Heart left ventricle (tissue), 16 donors: Measurements from ENCODE around the gene PRKCA. TPM values are rescaled to one million over a fixed set of nuclear protein-coding genes. Genes with fewer than 3 reads are reported as not detected.

Experiments
- ATAC-seq, 4 donors: fragments of 200-7000 bp; cut with Tn5 transposase; one replicate each; pipeline ENCODE4 v1.9.1; 2020 to 2022; ENCODE audit warnings: moderate library complexity in 4 of 4, mild to moderate bottlenecking in 3 of 4, moderate number of reproducible peaks in 1 of 4
- DNase-seq, 5 donors: peaks; one replicate each; pipeline ENCODE4 v3.0.0-alpha.2; 2020
- H3K27ac ChIP-seq, 12 donors: fragments of 200-600 bp; sonication (generic) in 4 of 12; one replicate each; pipeline versions ENCODE4 v1.5.0 to v1.8.0; 2016 to 2022; ENCODE audit warnings: mild to moderate bottlenecking in 2 of 12
- H3K27me3 ChIP-seq, 9 donors: fragments of 200-600 bp; sonication (generic) in 2 of 9; one replicate each; pipeline versions ENCODE4 v1.5.1 to v1.8.0; 2016 to 2022; ENCODE audit warnings: mild to moderate bottlenecking in 3 of 9
- H3K36me3 ChIP-seq, 9 donors: fragments of 200-600 bp; sonication (generic) in 2 of 9; one replicate each; pipeline versions ENCODE4 v1.5.0 to v1.8.0; 2018 to 2022; ENCODE audit warnings: mild to moderate bottlenecking in 2 of 9
- H3K4me1 ChIP-seq, 12 donors: fragments of 200-600 bp; sonication (generic) in 4 of 12; one replicate each; pipeline versions ENCODE4 v1.5.0 to v1.8.0; 2016 to 2022; ENCODE audit warnings: mild to moderate bottlenecking in 3 of 12
- H3K4me3 ChIP-seq, 12 donors: fragments of 200-600 bp; sonication (generic) in 4 of 12; one replicate each; pipeline versions ENCODE4 v1.5.0 to v1.8.0; 2017 to 2022; ENCODE audit warnings: mild to moderate bottlenecking in 9 of 12, moderate library complexity in 4 of 12
- H3K9me3 ChIP-seq, 12 donors: fragments of 200-600 bp; sonication (generic) in 4 of 12; one replicate each; pipeline versions ENCODE4 v1.5.0 to v1.8.0; 2016 to 2022; ENCODE audit warnings: mild to moderate bottlenecking in 1 of 12
- POLR2A ChIP-seq, 2 donors: fragments of 450-650 bp; IDR thresholded peaks; one replicate each; pipeline ENCODE4 v1.6.1; 2017; ENCODE audit warnings: antibody characterized with exemption in 2 of 2, mild to moderate bottlenecking in 2 of 2, moderate library complexity in 2 of 2
- WGBS, 4 donors: extraction: QIAGEN DNeasy Blood & Tissue Kit in 2 of 4; methylation state at CpG; one replicate each; pipeline versions ENCODE4 v1.1.5 to v1.1.7; 2013 to 2018; 5-methylcytosine and 5-hydroxymethylcytosine counted together
- intact Hi-C, 10 donors: fragments of 100-400 bp; cut with DNase I; formaldehyde crosslinking; loops; one replicate each; pipeline versions ENCODE4 v1.11.1 to v1.14.2; 2022
- polyA plus RNA-seq, 2 donors: library from polyadenylated mRNA; stranded (reverse); fragments of 200-250 nt; gene quantifications; one replicate each; pipeline ENCODE4 v1.2.3, GENCODE V29; 2013
- total RNA-seq, 9 donors: library from RNA; depleted of rRNA in 2 of 9; stranded (reverse); fragments of >200 nt in 2 of 9; fragmentation: NEBNext Ultra II Directional in 3 of 9; extraction: Animal tissue kit (Norgen Biotek cat#: 25700) in 3 of 9; gene quantifications; one replicate each; pipeline versions ENCODE4 v1.1.0 to v1.2.4, GENCODE V29; 2016 to 2023
- TF ChIP-seq, protein P1 (sequence below), 12 donors: fragments of 200-600 bp; sonication (generic) in 4 of 12; IDR thresholded peaks; one replicate each; pipeline versions ENCODE4 v1.5.0 to v1.8.0; 2018 to 2022; ENCODE audit warnings: antibody characterized with exemption in 12 of 12, mild to moderate bottlenecking in 5 of 12
- donor health status: ischemic (EF 13 %, LVEDD 7.1; RV severe dilation, severe dysfunction).
- donor health status: healthy with polysubstance abuse.
- donor health status: DM: no; HTN: yes; CAD: no.
- donor health status: DM: no; HTN: no; CAD: no.
- donor health status: ischemic (EF 25% LVEDD 6.9; RV normal size, moderate dysfunction).
- donor health status: ischemic (EF 25% LVEDD 5.7; RV mildly dilated, moderate dysfunction).
- donor health status: healthy.
- donor health status: DM: yes; HTN: yes; CAD: no.
- donor health status: ischemic (EF 35%, LVEDD 5.7; RV mildly dilated, moderate dysfunction).
- donor health status: nonischemic (EF 11% LVEDD 7.7; RV severe dilation, severe dysfunction).
- donor health status: DM: yes; HTN: yes; CAD: no.
- donor health status: PGD.
- donor health status: ischemic (EF 29% LVEDD 5.4; RV normal size, mild dysfunction).
- donor health status: nonischemic (EF 23%, LVEDD 6.1; RV moderate dilation, normal function).

PRKCA gene
- total and polyA plus RNA-seq, 11 donors = 3.4 to 26.8 (median 11.4) TPM

DNA sequence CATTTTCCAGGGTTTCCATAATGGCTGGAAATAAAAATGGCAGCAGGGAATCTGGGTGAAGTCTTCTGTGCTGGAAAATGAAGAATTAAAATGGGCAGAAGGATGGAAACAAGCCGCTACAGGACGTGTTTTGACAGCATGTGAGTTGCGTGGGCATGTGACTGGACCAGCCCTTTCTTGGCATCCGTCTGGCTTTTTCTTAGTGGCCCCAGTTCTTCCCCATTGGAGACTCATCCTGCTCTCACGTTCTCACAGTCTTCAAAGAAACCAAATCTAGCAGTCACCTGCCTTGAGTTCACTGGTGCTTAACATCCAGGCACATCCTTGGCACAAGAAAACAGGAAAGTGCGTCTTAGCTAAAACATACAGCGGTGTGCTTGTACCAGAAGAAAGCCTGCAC is 352.4 kb downstream of the PRKCA start:
- Histone ChIP-seq H3K4me1 (no peaks in the 10 kb centered on the region), H3K36me3 (no peaks in the 10 kb centered on the region), H3K27me3 (no peaks in the 10 kb centered on the region), H3K27ac (no peak overlapping the region), H3K4me3 (no peak overlapping the region), H3K9me3 (no peaks in the 10 kb centered on the region)
- WGBS, 4 donors = 79 to 92% (median 90%) methylated on average over 7 of the region's 7 CpGs
- TF ChIP-seq, protein P1, sequence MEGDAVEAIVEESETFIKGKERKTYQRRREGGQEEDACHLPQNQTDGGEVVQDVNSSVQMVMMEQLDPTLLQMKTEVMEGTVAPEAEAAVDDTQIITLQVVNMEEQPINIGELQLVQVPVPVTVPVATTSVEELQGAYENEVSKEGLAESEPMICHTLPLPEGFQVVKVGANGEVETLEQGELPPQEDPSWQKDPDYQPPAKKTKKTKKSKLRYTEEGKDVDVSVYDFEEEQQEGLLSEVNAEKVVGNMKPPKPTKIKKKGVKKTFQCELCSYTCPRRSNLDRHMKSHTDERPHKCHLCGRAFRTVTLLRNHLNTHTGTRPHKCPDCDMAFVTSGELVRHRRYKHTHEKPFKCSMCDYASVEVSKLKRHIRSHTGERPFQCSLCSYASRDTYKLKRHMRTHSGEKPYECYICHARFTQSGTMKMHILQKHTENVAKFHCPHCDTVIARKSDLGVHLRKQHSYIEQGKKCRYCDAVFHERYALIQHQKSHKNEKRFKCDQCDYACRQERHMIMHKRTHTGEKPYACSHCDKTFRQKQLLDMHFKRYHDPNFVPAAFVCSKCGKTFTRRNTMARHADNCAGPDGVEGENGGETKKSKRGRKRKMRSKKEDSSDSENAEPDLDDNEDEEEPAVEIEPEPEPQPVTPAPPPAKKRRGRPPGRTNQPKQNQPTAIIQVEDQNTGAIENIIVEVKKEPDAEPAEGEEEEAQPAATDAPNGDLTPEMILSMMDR (IDR thresholded peaks at IDR 0.05) = no peak
- TF ChIP-seq POLR2A (IDR thresholded peaks at IDR 0.05) = no peak
- ATAC-seq (no peak), DNase-seq (no peak)
- intact Hi-C loops = no loop called here

DNA sequence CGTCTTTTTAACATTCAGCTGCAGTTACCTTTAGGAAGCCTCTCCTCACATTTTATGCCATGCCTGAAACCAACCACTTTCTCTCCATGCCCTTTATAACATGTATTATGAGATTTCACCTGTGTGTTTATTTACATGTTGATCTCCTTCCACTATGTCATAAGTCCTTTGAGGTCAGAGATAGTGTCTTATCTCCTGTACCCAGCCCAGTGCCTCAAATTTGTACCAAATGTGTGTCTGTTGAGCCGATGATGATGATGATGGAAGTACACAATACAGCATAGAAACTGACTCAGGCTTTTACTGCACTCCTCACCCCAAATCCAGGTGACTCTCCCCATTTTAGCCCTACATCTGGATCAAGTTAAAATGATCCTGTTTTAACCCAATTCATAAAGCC is 353.0 kb downstream of the PRKCA start:
- Histone ChIP-seq H3K4me1 (no peaks in the 10 kb centered on the region), H3K4me3 (no peak overlapping the region), H3K27ac (no peak overlapping the region), H3K27me3 (no peaks in the 10 kb centered on the region), H3K9me3 (no peaks in the 10 kb centered on the region), H3K36me3 (no peaks in the 10 kb centered on the region)
- ATAC-seq (no peak), DNase-seq (no peak)
- 83 to 93% (median 86%) methylated on average over 2 of the region's 2 CpGs for WGBS, 4 donors
- TF ChIP-seq, protein P1 (IDR thresholded peaks at IDR 0.05) = no peak
- no peak for TF ChIP-seq POLR2A (IDR thresholded peaks at IDR 0.05)
- intact Hi-C loops = no loop called here

DNA sequence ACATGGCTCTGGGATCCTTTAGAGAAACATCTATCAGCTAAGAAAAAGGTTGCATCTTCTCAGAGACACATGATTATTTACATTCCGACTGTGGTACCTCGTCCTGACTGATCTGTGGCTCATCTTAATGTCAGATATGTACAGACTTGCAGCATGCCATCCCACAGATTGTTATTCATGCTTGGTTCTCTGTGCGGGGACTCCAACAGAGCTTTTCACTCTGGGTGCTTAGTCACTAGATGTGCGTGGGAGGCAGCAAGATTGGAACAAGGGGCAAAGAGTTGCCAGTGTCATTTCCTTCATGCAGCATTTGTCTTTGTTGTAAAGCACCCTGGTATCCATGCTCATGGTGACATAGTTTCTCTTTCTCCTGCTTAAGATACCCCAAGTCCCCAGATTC is 353.4 kb downstream of the PRKCA start:
- H3K4me1 ChIP-seq = no peaks in the 10 kb centered on the region
- DNase-seq (no peak), ATAC-seq (no peak)
- no peaks in the 10 kb centered on the region for H3K36me3 ChIP-seq
- H3K9me3 ChIP-seq = no peaks in the 10 kb centered on the region
- no peak overlapping the region for H3K4me3 ChIP-seq
- no peak for TF ChIP-seq POLR2A (IDR thresholded peaks at IDR 0.05)
- TF ChIP-seq, protein P1 (IDR thresholded peaks at IDR 0.05) = no peak
- WGBS, 4 donors = 79 to 88% (median 85%) methylated on average over 4 of the region's 4 CpGs
- intact Hi-C loops = no loop called here
- H3K27me3 ChIP-seq = no peaks in the 10 kb centered on the region
- no peak overlapping the region for H3K27ac ChIP-seq

DNA sequence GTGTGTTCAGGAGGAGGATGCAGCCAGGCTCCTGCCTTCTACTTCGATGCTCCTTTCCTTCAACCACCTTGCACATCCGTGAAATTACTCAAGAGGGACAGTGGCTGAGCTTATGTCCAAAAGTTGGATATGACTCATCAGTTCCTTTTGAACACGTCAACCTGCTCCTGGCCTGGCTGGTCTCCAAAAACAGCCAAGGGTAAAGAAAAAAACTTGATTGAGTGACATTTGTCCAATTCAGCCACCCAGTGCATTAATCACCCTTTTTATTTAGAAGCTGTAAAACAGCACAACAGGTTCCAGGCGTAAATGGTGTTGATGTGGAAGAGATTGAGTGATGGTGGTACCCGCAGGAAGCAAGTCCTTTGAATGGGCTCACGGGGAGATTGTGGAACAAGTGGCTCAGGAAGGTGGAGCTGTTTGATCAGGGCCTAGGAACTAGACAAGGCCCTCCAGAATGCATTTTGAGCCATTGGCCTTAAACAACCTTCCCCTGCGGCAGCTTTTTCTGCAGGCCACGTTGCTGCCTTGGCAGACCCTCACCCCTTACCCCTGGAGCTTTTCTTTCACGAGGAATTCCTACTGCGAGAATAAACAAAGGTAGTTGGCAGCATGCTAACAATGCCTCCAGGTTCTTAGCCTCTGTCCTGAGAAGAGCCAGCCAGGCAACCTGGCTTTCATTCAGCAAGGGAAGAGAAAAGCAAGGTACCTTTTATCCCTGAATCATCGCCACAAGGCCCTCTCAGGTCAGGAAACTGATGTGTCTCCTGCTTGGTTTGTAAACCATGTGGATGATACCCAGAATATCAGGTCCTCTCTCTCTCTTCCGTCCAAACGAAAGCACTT is 359.2 kb downstream of the PRKCA start:
- peak in 1 of 4 donors; percentile 52 for ATAC-seq
- intact Hi-C loops = no loop called here
- Histone ChIP-seq H3K4me3 (no peak overlapping the region), H3K36me3 (no peaks in the 10 kb centered on the region), H3K27me3 (no peaks in the 10 kb centered on the region), H3K9me3 (no peaks in the 10 kb centered on the region), H3K27ac (peak overlapping the region in 1 of 12 donors; percentile 15), H3K4me1 (peaks cover 0 to 22% (median 10%) of the 10 kb centered on the region in 12 donors)
- TF ChIP-seq, protein P1 (IDR thresholded peaks at IDR 0.05) = no peak
- no peak for TF ChIP-seq POLR2A (IDR thresholded peaks at IDR 0.05)
- 74 to 79% (median 78%) methylated on average over 13 of the region's 13 CpGs for WGBS, 4 donors
- DNase-seq = peak in 1 of 5 donors; percentile 37
